BLaER1 treated with 17β-estradiol and CSF1 and Interleukin-3, amounts not matched to agents 10 nM and 100 nM (cell line): ENCODE results near the gene CHD5.

Experiments
- H3K27ac ChIP-seq, 11 experiments: shearing (Covaris generic); formaldehyde crosslinking; 2 replicates each; pipeline ENCODE4 v1.8.1; 2022
- H3K27me3 ChIP-seq, 11 experiments: shearing (Covaris generic); formaldehyde crosslinking; 2 replicates each; pipeline ENCODE4 v1.8.1; 2022
- H3K36me3 ChIP-seq, 11 experiments: shearing (Covaris generic); formaldehyde crosslinking; 2 replicates each; pipeline ENCODE4 v1.8.1; 2022
- H3K4me1 ChIP-seq, 10 experiments: shearing (Covaris generic); formaldehyde crosslinking; 2 replicates each; pipeline ENCODE4 v1.8.1; 2022
- H3K4me2 ChIP-seq, 11 experiments: shearing (Covaris generic); formaldehyde crosslinking; 2 replicates each; pipeline ENCODE4 v1.8.1; 2022
- H3K4me3 ChIP-seq, 10 experiments: shearing (Covaris generic); formaldehyde crosslinking; 2 replicates each; pipeline ENCODE4 v1.8.1; 2022
- H3K9ac ChIP-seq, 11 experiments: shearing (Covaris generic); formaldehyde crosslinking; 2 replicates each; pipeline ENCODE4 v1.8.1; 2022
- H3K9me3 ChIP-seq, 11 experiments: shearing (Covaris generic); formaldehyde crosslinking; replicated peaks in 1 of 11; 2 replicates each; pipeline ENCODE4 v1.8.1; 2022
- H4K20me1 ChIP-seq, 11 experiments: shearing (Covaris generic); formaldehyde crosslinking; 2 replicates each; pipeline ENCODE4 v1.8.1; 2022
- Cebpa-rat ChIP-seq, 11 experiments: shearing (Covaris generic); IDR thresholded peaks; 2 replicates each; pipeline ENCODE4 v1.8.1; 2022

CHD5 gene

DNA sequence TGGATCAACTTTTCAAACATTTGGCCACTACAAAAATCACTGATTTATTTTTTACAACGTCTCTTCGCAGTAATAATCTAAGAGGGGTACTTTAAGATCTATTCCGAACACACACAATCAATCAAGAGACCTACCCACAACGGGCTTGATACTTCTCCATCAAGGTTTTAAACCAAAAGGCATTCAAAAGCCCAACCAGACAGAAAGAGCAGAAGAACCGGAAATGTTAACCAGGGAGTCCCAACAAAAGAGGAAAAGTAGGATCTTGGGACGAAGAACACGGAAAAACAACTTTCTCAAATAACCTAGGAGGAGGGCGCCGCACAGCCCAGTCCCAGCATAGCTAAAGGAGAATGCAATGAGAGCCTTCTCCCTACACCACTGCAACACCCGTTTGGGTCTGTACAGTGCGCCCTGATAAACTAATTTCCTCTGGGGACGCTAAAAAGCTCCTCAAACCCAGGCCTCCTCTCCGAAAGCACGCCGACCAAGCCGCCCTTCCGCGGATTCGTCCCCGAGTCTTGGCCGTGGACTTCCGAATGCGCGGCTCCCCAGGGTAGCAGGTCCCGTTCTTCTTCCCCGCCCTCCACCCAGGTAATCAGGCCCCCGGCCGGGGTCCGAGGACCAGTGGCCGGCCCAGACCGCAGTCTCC lies 18.7 kb upstream of the CHD5 start:
- H3K27ac ChIP-seq = peak overlapping the region; percentile 74 to 100 (median 97)
- peak overlapping the region; percentile 86 to 98 (median 90) for H3K4me2 ChIP-seq
- peak overlapping the region; percentile 90 to 100 (median 98) for H3K9ac ChIP-seq
- H3K36me3 ChIP-seq = peaks cover 37 to 44% (median 43%) of the 10 kb centered on the region in 11 experiments
- TF ChIP-seq Cebpa-rat (IDR thresholded peaks at IDR 0.05) = no peak
- peak overlapping the region; percentile 80 to 97 (median 92) for H3K4me3 ChIP-seq
- H4K20me1 ChIP-seq = peaks cover 42 to 55% (median 47%) of the 10 kb centered on the region in 11 experiments; a peak in 21 of 22 replicates
- peaks cover 24 to 33% (median 30%) of the 10 kb centered on the region in 10 experiments for H3K4me1 ChIP-seq
- no peaks in the 10 kb centered on the region for H3K9me3 ChIP-seq
- H3K27me3 ChIP-seq = peaks cover 0 to 1% (median 0%) of the 10 kb centered on the region in 11 experiments; a peak in 2 of 22 replicates

GRCh38 chr1:6197746-6198427 lies 17.8 kb upstream of the CHD5 start:
- H4K20me1 ChIP-seq = peaks cover 51 to 64% (median 56%) of the 10 kb centered on the region in 11 experiments; a peak in 21 of 22 replicates

DNA sequence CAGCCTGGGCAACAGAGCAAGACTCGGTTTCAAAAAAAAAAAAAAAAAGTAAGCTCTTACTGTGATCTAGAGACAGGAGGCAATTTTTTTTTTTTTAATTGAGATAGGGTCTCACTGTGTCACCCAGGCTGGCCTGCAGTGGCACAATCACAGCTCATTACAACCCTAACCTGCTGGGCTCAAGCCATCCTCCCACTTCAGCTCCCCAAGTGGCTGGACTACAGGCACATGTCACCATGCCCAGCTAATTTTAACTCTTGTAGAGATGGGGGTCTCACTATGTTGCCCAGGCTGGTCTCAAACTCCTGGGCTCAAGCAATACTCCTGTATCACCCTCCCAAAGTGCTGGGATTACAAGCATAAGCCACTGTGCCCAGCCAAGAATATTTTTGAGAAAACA lies 11.8 kb upstream of the CHD5 start:
- H4K20me1 ChIP-seq = peaks cover 96 to 100% (median 100%) of the 10 kb centered on the region in 11 experiments

More at GRCh38 chr1:6197746-6198427, 17.8 kb upstream of the CHD5 start:
- Histone ChIP-seq H3K4me3 (peak overlapping the region; percentile 80 to 97 (median 92)), H3K4me2 (peak overlapping the region; percentile 86 to 98 (median 90)), H3K27me3 (no peaks in the 10 kb centered on the region), H3K27ac (peak overlapping the region in 10 of 11 experiments; percentile 90 to 100 (median 98); a peak in 21 of 22 replicates), H3K36me3 (peaks cover 46 to 53% (median 51%) of the 10 kb centered on the region in 11 experiments), H3K9me3 (no peaks in the 10 kb centered on the region), H3K9ac (peak overlapping the region; percentile 90 to 100 (median 98)), H3K4me1 (peaks cover 24 to 33% (median 30%) of the 10 kb centered on the region in 10 experiments)
- no peak for TF ChIP-seq Cebpa-rat (IDR thresholded peaks at IDR 0.05)

GRCh38 chr1:6188466-6188865 lies 8.3 kb upstream of the CHD5 start:
- TF ChIP-seq Cebpa-rat (IDR thresholded peaks at IDR 0.05) = no peak
- Histone ChIP-seq H3K9ac (0 out of 22 replicates have a peak overlapping the region, but pooled peaks of 1 of the 11 experiments have one; percentile 19), H3K4me2 (no peak overlapping the region), H3K27ac (no peak overlapping the region), H3K4me3 (no peak overlapping the region), H4K20me1 (peaks cover 92 to 100% (median 97%) of the 10 kb centered on the region in 11 experiments), H3K9me3 (no peaks in the 10 kb centered on the region), H3K27me3 (peaks cover 0 to 9% (median 4%) of the 10 kb centered on the region in 11 experiments; a peak in 10 of 22 replicates), H3K36me3 (peaks cover 85 to 91% (median 90%) of the 10 kb centered on the region in 11 experiments), H3K4me1 (peaks cover 0 to 21% (median 13%) of the 10 kb centered on the region in 10 experiments; a peak in 14 of 20 replicates)

More for the DNA sequence above, 11.8 kb upstream of the CHD5 start:
- Histone ChIP-seq H3K27me3 (no peaks in the 10 kb centered on the region), H3K4me2 (no peak overlapping the region), H3K36me3 (peaks cover 97 to 100% (median 98%) of the 10 kb centered on the region in 11 experiments), H3K4me3 (no peak overlapping the region), H3K9me3 (no peaks in the 10 kb centered on the region), H3K4me1 (peaks cover under 1 to 9% (median 5%) of the 10 kb centered on the region in 10 experiments; a peak in 15 of 20 replicates), H3K9ac (no peak overlapping the region), H3K27ac (no peak overlapping the region)
- no peak for TF ChIP-seq Cebpa-rat (IDR thresholded peaks at IDR 0.05)

GRCh38 chr1:6185635-6186382 lies 5.7 kb upstream of the CHD5 start:
- no peak for TF ChIP-seq Cebpa-rat (IDR thresholded peaks at IDR 0.05)
- no peak overlapping the region for H3K9ac ChIP-seq

GRCh38 chr1:6185151-6185550 lies 5.0 kb upstream of the CHD5 start:
- Histone ChIP-seq H3K36me3 (peaks cover 55 to 60% (median 57%) of the 10 kb centered on the region in 11 experiments), H3K4me2 (no peak overlapping the region), H3K9me3 (no peaks in the 10 kb centered on the region), H3K4me1 (peaks cover 15 to 47% (median 44%) of the 10 kb centered on the region in 10 experiments; a peak in 19 of 20 replicates), H4K20me1 (peaks cover 76 to 100% (median 98%) of the 10 kb centered on the region in 11 experiments), H3K4me3 (no peak overlapping the region), H3K27me3 (peaks cover 30 to 42% (median 37%) of the 10 kb centered on the region in 11 experiments), H3K9ac (no peak overlapping the region), H3K27ac (no peak overlapping the region)
- no peak for TF ChIP-seq Cebpa-rat (IDR thresholded peaks at IDR 0.05)

More at GRCh38 chr1:6185635-6186382, 5.7 kb upstream of the CHD5 start:
- Histone ChIP-seq H3K4me2 (0 out of 22 replicates have a peak overlapping the region, but pooled peaks of 1 of the 11 experiments have one; percentile 5), H3K36me3 (peaks cover 61 to 67% (median 64%) of the 10 kb centered on the region in 11 experiments), H3K9me3 (no peaks in the 10 kb centered on the region), H4K20me1 (peaks cover 82 to 100% (median 98%) of the 10 kb centered on the region in 11 experiments), H3K4me3 (no peak overlapping the region), H3K27me3 (peaks cover 24 to 36% (median 30%) of the 10 kb centered on the region in 11 experiments), H3K27ac (no peak overlapping the region), H3K4me1 (peaks cover 9 to 41% (median 38%) of the 10 kb centered on the region in 10 experiments; a peak in 19 of 20 replicates)

- TF ChIP-seq Cebpa-rat (IDR thresholded peaks at IDR 0.05) = no peak
- no peak overlapping the region for H3K9ac ChIP-seq
- H3K36me3 ChIP-seq = peaks cover 46 to 51% (median 48%) of the 10 kb centered on the region in 11 experiments
- H4K20me1 ChIP-seq = peaks cover 67 to 99% (median 92%) of the 10 kb centered on the region in 11 experiments
- peak overlapping the region in 1 of 11 experiments; percentile 43; a peak in 1 of 22 replicates for H3K27ac ChIP-seq
- no peak overlapping the region for H3K4me3 ChIP-seq
- peak overlapping the region in 8 of 11 experiments; percentile 26 to 72 (median 58); a peak in 11 of 22 replicates for H3K4me2 ChIP-seq
- H3K27me3 ChIP-seq = peaks cover 40 to 51% (median 46%) of the 10 kb centered on the region in 11 experiments
- H3K9me3 ChIP-seq = no peaks in the 10 kb centered on the region
- H3K4me1 ChIP-seq = peaks cover 15 to 49% (median 45%) of the 10 kb centered on the region in 10 experiments; a peak in 19 of 20 replicates
Observed at GRCh38 chr1:6184083-6184783, 4.1 kb upstream of the CHD5 start.
